Measurements from ENCODE around the gene PHF12.

Gene PHF12

DNA sequence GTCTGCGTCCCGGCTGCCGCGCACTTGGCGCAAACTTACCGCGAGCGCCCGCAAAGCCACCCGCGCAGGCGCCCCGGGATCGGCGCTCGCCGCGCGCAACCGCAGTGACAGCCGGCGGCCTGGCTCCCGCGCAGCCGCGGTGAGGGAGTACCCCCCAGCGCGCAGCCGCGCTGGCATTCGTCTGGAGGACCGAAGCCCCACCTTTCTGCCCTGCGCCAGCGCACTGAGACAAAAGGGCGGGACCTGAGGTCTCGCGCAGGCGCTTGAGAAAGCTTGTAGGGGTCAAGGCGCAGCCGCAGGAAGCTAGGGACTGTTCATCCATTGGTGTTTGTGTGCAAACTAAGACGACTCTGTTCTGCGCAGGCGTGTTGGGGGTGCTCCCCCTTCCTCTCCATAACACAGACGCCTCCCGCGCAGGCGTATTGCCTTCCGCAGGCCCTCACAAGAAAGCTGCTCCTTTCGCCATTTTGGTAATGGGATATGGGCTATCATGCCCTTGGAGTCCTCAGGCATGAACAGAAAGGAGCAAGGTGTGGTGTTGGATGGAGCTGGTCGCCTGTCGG is at the start of gene PHF12:
TSS of gene PHF12 (minus strand) at position 91 of the 563 bp plus-strand sequence. CDS start 558 bp downstream, outside the sequence.
- peak; percentile 100 for DNase-seq

DNA sequence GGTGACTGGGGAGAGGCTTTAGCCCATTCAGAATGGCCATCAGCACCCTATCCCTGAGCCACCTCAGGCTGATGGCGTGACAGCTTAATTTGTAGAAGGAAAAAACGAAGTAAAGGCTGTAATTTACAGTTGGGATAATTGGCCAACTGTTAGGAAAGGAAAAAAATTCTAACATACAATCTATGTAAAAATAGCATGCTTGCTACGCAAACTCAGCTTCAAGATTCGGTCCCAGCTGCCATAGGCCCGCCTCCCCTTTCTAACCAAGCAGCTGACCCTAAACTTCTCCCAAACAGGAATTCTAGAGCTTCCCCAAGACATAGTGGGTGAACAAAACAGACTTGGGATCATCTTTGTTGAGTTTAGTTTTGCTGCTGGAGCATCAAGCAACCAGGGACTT is 49.7 kb upstream of the PHF12 start:
- DNase-seq = no peak

DNA sequence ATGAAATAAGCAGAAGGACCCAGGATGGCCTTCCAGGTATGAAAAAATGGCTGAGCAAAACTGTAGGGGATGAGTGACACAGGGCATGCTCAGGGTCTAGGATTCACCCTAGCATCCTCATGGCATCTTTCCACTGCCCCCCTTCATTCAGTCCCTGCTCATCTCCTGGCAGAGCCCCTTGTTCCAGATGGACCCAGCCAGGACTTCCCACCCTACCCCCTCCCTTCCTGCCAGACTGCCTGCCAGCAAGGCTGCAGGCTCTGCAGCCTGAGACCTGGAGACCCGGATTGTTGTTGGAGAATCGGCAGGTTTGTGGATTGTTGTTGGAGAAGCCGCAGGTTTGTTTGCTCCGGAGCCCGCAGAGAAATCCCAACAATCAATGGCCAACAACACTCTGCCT is 47.9 kb upstream of the PHF12 start:
- DNase-seq = no peak

DNA sequence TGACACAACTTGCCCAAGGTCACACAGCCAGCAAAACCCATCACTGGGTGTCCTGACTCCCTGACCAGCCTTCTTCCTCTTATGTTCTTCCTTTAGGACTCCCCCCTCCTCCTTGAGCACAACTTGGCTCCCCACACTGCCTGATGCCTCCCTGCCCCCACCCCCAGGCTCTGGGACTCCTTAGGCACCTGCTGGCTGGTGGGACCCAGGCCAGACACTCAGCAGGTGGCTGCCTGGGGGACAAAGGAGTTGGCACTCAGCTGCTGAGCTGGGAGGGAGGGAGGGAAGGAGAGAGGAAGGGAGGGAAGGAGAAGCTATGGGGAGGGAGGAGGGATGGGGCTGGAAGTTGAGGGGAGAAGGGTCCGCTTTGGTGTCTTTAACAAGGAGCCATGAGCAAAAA is 46.5 kb upstream of the PHF12 start:
- no peak for DNase-seq

DNA sequence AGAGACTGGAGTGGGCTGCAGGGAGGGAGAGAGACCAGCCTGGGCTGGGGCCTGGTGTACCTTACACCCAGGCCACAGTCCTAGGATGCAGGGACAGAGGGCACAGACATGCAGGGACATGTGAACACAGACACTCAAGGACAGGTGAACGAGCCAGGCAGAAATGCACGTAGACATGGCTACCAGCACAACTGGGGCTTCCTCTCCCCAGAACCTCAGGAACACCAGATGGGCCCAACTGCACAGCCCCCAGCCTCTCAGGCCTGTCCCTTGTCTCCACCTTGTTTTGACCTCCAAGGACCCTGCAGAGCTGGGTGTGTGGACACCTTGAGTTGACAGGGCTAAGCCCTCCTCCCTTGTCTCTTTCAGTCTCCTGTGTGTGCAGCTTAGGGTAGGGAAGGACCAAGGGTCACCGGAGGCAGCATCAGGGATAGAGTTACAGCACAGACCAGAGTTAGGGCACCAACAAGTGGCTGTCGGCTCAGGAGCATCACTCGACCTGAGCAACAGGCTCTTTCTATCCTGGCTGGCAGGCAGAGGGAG is 45.3 kb upstream of the PHF12 start:
- DNase-seq = no peak

DNA sequence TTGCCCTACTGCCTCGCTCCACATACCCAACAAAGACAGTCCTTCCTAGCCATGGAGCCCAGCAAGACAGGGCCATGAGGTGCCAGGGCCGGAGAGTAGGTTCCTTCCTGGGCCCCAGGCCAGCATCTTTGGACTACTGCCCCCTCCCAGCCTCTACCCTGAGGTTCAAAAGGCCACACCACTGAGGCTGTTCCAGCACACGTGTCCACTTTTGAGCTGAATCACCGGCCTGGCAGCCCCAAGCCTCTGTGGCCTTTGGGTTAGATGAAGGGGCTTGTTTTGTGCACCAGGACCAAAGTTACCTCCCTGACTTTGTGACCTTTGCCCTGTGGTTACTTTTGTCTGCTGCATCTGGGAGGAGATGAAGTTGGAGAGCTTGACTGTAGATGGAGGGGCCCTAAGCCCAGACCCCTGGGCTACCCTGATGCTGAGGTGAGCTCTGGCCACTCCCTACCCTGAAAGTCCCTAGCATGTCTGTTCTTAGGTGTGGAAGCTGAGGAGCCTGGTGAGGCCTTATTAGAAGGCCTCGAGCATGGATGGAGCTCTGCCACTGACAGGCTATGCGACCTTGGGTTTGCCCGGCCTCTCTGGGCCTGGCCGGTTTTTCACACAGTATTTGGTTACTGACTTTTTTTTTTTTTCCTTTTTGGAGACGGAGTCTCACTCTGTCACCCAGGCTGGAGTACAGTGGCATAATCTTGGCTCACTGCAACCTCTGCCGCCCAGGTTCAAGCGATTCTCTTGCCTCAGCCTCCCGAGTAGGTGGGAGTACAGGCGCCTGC is 42.5 kb upstream of the PHF12 start:
- no peak for DNase-seq

DNA sequence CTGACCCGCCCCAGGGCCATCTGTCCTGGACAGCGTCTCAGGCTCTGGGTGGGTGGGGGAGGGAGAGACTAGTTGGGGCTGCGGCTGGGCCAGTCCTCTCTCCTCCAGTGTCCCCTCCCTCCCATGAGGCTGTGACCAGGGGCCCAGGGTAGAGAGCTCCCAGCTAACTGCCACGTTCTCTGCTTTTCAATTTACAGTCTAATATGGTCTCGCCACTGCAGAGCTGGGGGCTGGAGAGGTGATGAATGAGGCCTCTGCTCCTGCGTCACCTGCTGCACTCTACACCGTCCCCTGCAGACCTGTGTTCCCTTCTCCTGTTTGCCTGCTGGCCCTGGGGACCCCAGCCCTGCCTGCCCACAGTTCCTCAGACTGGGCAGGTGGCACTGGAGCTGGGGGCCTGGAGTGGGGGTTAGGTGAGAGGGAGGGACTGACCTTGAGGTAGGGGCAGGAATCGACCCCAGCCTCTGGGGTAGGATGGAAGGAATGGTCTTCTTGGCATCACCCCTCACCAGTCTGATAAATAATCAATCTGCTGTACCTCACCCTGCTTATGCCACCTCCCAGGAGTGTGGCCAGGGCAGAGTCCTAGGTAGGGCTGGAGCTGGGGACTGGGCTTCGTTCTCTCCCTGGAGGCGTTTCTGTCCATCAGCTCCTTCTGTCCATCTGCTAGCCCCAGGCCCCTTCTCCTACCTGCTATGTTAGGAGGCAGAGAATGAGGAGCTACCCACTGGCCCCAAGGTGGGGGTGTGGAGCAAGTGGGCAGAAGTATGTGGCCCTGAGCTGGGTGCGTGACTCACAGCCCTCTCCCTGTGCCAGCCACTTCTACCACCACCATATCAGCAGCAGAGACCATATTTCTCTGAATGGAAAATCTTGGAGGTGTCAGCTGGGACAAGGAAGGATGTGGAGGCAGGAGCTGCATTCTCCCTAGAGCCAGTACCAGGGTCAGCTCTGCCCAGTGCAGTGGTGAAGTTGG is 41.6 kb upstream of the PHF12 start:
- DNase-seq = no peak

DNA sequence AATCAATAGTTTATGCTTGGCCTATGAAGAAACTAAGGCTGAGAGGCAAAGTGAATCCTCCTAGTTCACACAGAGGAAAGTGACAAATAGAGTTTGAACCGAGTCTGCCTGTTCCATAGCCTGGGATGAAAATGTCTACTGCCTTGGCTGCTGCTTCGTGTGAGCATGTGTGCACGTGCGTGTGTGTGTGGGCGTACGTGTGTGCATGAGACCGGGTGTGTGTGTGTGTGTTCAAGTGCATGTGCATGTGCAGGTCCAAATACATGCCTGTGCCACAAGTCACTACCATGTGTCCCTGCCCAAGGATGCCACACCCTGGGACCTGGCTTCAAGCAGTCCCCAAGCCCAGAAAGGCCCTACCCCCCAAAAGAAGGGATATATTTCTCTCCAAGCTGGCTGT is 40.9 kb upstream of the PHF12 start:
- no peak for DNase-seq

DNA sequence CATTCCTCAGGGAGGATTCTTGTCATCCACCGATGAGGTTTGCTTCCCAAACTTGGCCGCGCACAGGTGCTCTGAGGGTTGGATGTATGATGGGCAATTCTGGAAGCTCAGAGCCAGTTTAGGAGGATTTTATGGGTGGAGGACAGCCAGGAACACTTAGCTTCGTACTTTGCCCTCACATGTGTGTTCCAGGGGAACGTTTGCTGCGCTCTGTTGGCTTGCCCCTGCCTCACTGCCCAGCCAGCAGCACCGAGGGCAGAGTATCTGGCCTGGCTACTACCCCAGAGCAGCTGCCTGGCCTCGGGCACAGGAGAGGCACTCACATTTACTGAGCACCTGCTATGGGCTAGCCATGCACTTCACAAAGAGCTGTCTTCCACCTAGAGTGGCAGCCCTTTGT is 40.5 kb upstream of the PHF12 start:
- DNase-seq = no peak

DNA sequence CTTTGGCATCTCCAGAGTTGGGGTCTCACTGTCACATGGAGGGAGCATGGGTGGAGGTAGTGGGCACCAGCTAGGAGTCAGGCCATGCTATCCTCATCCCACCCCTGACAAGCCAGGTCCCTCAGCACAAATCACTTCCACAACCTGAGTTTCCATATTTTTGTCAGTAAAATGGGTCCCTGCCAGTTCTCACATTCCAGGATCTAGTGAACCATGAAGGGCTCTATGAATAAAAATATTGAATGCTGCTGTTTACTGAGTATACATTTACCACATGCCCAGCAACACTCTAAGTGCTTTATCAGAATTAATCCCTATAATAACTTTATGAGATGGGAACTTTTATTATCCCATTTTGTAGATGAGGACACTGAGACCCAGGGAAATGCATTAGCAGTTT is 37.7 kb upstream of the PHF12 start:
- no peak for DNase-seq

DNA sequence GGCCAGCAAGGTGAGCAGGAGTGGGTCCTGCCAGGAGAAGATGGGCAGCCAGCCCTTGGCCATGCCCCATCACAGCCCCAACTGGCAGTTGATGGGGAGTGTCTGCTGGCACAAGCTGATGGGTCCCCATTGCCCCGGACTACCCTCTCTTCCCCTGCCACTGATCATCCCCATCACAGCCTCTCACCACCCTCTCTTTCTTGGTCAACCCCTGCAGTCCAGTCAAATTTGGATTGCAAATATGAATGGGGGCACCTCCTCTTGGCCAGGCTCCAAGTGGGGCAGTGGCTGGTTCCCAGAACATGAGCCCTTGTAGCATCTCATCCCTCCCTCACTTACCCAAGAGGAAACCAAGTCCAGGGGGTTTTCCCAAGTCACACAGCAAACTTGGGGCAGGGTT is 37.2 kb upstream of the PHF12 start:
- DNase-seq = no peak

DNA sequence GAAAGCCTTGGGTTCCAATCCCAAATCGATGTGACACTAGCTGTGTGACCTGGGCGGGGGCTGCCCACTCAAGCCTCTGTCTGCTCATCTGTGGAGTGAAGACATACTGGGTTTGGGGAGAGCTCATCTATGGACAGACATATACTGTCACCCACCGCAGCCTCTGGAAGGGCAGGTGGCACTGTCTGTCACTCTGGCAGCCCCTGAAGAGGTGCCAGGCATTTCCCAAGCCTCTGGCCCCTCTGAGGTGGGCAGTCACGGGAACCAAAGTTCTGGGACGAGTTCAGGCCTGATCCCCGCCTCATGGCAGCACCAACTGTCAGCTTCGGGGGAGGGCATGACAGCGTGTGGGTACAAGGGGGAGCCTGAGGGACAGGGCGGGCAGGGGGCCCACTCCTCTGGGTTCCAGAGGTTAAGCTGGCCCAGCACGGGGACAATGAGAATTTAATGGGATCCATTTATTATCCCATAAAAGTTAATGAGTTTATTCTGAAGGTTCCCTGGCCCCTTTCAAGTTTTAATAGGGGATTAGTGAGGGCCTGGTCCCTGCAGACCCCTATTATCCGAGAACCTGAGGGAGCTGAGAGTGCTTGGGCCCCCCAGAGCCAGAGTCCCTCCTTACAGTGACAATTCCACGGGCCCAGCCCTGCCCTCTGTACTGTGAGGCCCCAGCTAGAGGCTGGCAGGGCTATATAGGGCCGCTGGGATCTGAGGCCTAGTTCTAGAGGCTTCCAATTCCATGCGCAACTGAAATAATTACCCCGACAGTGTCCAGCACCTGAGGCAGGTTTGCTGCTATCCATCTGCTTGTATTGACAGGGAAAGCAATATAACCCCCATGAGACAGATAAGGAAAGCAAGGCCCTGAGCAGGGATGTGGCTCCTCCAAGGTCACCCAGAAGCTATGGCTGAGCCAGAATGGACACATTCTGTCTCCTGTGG is 35.7 kb upstream of the PHF12 start:
- DNase-seq = no peak

DNA sequence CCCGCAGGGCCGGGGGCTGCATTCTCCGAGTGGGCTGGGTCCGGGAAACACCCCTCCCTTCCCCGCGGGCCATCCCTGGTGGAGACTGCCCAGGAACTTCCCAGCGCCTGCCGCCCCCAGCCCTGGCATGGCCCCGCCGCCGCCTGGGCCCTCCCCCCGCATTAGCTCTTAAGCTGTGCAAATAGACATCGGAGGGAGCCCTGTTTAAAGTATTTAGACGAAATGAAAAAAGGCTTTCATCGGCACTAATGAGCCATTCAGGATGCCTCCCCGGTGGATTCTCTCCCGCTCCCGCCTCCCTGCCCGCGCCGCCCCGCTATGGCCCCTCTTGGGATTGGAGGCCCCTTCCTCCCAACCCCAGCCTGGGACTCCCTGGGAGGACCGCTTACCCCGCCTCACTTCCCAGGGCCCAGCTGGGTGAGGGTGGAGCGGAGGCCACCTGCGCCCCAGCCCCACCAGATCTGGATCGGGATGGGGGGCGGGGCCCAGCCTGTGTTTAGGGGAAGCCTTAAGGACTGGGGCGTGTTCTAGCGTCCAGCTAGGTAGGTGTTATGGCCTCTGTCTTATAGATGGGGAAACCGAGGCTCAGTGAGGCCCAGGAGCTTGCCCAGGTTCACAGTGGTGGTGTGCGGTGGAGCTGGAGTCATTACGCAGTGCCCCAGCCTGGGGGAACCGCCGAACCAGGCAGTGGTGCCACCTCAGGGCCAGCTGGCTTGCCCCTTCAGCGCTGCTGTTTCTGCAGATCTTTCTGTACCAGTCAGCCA is 34.8 kb upstream of the PHF12 start:
- DNase-seq = no peak

DNA sequence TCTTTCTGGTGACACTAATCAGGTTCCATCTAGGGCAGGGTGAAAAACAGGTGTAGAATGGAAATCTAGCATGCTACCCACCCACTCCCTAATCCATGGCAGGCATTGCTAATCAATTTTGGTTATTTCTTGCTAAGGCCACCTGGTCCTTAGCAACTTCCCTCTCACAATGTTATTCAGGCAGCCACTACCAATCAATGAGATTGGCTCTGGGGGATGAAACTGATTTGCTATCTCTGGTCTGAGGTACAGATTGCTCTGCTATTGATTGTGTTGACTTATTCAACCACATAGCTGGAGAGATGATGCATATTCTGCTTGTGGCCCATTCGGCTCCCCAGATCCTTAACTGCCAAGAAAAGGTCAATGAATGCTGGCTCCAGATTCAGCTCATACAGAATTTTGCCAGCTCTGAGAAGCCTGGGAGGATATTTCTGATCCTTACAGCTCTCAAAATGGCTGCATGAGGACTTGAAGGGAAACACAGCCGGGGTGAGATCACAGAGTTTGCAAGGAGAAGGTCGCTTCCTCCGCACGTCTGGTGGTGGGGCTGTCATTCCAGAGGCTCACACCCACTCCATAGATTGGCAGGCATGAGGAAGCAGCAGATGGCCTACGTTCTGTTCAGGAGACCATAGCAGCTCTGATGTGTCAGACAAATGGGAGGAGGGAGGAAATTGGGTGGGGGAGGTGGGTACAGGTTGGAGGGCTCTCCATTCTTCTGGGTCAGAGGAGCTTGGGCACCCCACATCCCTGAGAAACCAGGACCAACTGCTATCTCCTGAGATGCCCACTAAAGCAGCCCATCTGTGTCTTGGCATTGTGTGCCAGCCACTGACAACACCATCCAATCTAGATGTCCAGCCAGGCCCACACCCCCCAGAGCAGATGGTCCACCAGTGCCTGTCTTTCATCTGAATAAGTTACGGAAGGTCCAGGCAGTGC is 32.2 kb upstream of the PHF12 start:
- no peak for DNase-seq

DNA sequence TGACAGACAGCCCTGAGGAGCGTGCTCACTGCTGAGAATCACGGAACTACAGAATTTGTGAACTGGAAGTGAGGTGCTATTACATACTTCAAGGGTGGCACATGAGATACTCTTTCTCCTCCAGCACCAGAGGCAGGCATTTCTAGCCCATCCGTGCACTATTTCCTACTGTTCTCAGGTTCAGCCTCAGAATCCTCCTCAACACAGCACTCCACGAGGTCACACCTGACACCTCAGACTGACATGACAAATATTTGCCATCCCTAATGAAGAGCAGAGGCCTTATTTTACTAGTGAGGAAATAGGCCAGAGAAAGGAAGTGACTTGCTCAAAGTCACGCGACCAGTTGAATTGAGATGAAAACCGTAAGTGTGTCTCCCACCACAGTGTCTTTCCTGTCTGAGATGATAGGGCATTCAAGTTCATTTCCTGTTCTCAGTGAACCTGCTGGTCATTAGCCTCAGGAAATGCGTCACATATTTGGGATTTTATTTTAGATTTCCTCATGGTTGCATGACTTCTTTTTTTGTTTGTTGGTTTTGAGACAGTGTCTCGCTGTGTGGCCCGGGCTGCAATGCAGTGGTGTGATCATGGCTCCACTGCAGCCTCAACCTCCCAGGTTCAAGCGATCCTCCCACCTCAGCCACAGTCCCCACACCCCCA is 30.9 kb upstream of the PHF12 start:
- DNase-seq = peak; percentile 41

DNA sequence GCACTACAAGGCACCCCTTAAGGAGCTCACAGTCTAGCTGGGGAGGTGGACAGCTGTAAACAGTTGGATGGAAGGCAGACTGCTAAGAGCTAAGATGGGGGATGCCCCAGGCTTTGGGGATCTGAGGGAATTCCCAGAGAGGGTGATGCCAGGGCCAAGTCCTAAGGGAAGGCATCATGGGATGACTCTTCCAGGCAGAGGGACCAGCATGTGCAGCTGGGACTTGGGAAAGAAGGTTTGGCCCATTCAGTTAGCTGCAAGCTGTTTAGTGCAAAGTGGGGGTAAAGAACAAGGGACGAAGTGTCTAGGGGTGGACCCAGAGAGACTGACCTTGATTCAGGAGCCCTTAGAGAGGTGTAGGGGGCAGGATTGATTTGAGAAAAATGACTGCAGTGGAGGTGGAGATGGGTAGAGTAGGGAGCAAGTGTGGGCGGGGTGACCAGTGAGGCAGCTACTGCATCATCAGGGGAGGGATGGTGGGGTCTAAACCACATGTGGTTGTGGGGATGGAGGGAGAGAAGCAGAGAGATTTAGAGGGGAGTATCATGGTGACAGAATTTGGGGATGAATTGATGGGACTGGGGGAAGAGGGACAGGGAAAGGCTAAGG is 27.1 kb upstream of the PHF12 start:
- no peak for DNase-seq

DNA sequence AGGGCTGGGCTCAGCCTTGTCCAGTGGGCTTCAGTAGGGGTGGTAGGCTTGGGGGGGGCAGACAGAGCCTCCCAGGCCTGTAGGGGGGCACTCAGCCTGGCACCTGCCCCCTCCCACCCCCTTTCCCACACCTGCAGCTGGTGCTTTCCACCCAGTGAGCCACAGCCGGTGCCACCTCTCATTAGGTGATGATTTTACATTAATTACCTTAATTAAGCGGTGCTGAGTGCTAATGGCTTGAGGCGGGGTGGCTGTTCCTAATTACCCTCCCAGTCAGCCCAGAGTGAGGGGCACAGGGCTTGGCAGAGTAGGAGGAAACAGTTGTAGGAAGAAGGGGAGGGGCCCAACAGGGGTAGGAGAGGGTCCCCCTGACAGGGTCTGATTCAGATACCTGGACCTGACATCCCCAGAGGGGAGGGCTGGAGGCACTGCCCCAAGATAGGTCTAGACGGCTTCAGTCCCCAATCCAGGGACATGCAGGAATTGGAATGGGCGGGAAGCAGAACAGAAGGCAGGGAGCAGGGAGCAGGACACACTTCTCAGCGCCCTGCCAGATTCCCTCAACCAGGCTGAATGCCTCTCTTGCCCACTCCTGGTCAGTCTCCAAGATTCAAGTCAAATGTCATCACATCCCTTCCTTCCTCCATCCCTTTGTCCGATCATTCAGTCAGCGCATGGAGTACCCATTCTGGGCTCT is 26.5 kb upstream of the PHF12 start:
- DNase-seq = no peak

DNA sequence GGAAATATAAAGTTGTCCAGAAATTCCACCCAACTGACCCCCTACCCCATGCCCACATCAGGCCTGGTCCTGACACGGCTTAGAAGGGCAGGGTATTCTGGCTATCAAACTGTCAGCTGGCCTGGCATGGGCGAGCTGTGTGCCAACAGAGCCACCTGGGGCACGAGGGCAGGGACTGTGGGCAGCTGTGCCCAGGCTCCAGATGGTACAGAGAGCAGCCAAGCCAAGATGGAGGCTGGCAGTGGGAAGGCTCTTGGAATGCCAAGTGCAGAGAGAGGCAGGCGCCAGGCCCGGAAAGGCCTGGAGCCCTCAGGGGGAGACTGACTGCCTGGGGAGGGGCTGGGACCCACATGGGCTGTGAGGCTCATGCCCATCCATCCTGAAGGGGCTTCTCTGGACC is 24.3 kb upstream of the PHF12 start:
- DNase-seq = no peak

DNA sequence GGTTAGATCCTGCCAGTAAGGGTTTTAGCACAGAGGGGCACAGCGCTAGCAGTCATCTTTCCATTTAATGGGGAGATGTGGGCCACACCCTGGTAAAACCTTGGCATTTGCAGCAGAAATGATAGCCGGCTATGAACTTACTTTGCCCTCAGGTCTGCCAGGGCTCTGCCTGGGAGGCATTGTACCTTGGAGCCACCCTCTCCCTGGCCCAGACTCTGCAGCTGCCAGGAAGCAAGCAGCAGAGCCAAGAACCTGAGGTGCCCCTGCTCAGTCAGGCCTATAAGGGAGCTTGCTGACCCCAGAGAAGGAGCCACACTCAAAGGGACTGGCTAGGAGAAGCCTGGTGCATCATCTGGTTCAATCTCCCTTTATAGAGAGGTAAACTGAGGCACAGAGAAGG is 23.7 kb upstream of the PHF12 start:
- DNase-seq = no peak
